HEK293 (cell line): ENCODE data around the gene ALOX5.

Source experiments
- REST ChIP-seq: fragments of 450-650 bp; formaldehyde crosslinking; IDR thresholded peaks from 2 replicates; pipeline ENCODE4 v1.5.1; 2016; ENCODE audit warnings: missing biosample characterization, missing genetic modification characterization
- YY1 ChIP-seq: fragments of 450-650 bp; formaldehyde crosslinking; IDR thresholded peaks from 2 replicates; pipeline ENCODE4 v1.5.1; 2018; ENCODE audit warnings: missing biosample characterization, missing genetic modification characterization
- TF ChIP-seq, protein P1 (sequence below): fragments of 450-650 bp; formaldehyde crosslinking; optimal IDR thresholded peaks from 2 replicates; pipeline ENCODE3; 2016; ENCODE audit warnings: missing biosample characterization, mild to moderate bottlenecking, missing genetic modification characterization

DNA sequence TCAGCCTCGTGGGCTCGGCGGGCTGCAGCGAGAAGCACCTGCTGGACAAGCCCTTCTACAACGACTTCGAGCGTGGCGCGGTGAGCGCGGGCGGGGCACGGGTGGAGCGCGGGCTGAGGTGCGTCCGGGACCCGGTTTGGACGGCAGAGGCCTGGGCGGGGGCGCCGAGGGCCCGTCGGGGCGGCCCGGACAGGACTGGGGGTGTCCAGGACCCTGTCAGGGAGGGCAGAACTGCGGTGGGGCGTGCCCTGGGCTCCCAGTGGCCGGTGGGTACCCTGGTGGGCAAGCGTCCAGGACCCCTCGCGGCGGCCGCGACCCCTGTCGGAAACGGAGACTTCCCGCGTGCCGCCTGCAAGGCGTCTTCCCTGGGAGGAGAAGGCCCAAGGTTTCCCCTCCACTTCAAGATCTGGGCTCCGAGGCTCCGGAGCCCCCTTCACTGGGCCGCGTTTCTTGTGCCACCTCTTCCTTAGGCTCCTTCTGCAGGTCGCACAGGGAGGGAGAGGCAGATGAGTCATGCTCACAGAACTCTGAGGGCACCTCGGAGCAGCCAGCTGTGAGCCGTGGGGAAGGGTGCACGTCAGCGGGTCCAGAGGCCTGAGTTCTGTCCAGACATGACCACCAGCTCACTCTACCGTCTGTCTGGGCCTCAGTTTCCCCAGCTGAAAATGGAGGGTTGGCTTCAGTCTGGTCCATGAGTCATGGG, 485 bp downstream of the ALOX5 start:
- TF ChIP-seq YY1 (tag by site-specific recombination) (no peak), REST (tag by site-specific recombination) (no peak)
- TF ChIP-seq, protein P1, sequence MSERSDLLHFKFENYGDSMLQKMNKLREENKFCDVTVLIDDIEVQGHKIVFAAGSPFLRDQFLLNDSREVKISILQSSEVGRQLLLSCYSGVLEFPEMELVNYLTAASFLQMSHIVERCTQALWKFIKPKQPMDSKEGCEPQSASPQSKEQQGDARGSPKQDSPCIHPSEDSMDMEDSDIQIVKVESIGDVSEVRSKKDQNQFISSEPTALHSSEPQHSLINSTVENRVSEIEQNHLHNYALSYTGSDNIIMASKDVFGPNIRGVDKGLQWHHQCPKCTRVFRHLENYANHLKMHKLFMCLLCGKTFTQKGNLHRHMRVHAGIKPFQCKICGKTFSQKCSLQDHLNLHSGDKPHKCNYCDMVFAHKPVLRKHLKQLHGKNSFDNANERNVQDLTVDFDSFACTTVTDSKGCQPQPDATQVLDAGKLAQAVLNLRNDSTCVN = no peak
